ENCODE results near the gene FAM200B.

DNA sequence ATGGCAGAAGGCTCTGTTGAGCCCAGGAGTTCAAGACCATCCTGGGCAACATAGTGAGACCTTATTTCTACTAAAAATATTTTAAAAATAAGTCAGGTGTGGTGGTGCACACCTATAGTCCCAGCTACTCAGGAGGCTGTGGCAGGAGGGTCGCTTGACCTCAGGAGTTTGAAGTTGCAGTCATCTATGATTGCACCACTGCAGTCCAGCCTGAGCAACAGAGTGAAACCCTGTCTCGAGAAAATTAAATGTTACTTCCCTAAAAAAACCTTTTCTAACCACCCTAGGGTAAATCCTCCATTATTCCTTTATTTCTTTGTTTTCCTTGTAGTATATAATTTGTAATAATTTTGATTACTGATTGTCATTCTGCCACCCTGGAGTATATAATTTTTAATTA, 7.9 kb downstream of the FAM200B start:
- TF ChIP-seq, protein P1, sequence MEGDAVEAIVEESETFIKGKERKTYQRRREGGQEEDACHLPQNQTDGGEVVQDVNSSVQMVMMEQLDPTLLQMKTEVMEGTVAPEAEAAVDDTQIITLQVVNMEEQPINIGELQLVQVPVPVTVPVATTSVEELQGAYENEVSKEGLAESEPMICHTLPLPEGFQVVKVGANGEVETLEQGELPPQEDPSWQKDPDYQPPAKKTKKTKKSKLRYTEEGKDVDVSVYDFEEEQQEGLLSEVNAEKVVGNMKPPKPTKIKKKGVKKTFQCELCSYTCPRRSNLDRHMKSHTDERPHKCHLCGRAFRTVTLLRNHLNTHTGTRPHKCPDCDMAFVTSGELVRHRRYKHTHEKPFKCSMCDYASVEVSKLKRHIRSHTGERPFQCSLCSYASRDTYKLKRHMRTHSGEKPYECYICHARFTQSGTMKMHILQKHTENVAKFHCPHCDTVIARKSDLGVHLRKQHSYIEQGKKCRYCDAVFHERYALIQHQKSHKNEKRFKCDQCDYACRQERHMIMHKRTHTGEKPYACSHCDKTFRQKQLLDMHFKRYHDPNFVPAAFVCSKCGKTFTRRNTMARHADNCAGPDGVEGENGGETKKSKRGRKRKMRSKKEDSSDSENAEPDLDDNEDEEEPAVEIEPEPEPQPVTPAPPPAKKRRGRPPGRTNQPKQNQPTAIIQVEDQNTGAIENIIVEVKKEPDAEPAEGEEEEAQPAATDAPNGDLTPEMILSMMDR (IDR thresholded peaks at IDR 0.05): no peak
- no peak for TF ChIP-seq EZH2 (IDR thresholded peaks at IDR 0.05)

All from neural progenitor cell (in vitro differentiated cells).